ENCODE data around the gene TCL1A.

Gene TCL1A

GRCh38 chr14:95739356-95739755 is 25.4 kb upstream of the TCL1A start:
- TF ChIP-seq REST (IDR thresholded peaks at IDR 0.05; ENCODE audit: insufficient read depth in 1 of 2, low read depth in 2 of 2, low read length in 2 of 2) = no peak
- no peak for TF ChIP-seq FOXP2 (optimal IDR thresholded peaks at IDR 0.05; ENCODE audit: borderline replicate concordance, extremely low read depth, extremely low read length, insufficient read depth)
- TF ChIP-seq TAF1 (IDR thresholded peaks at IDR 0.05; ENCODE audit: borderline replicate concordance, insufficient read depth, low read length) = no peak
- TF ChIP-seq POLR2AphosphoS5 (IDR thresholded peaks at IDR 0.05; ENCODE audit: low read depth, low read length) = no peak
- no peak for TF ChIP-seq SIN3A (IDR thresholded peaks at IDR 0.05; ENCODE audit: borderline replicate concordance, insufficient read depth, low read length)

GRCh38 chr14:95733212-95733611 is 19.3 kb upstream of the TCL1A start:
- TF ChIP-seq FOXP2 (optimal IDR thresholded peaks at IDR 0.05; ENCODE audit: borderline replicate concordance, extremely low read depth, extremely low read length, insufficient read depth) (no peak), SIN3A (IDR thresholded peaks at IDR 0.05; ENCODE audit: borderline replicate concordance, insufficient read depth, low read length) (no peak), TAF1 (IDR thresholded peaks at IDR 0.05; ENCODE audit: borderline replicate concordance, insufficient read depth, low read length) (no peak), POLR2AphosphoS5 (IDR thresholded peaks at IDR 0.05; ENCODE audit: low read depth, low read length) (no peak), REST (IDR thresholded peaks at IDR 0.05; ENCODE audit: insufficient read depth in 1 of 2, low read depth in 2 of 2, low read length in 2 of 2) (no peak)

GRCh38 chr14:95730126-95730525 is 16.2 kb upstream of the TCL1A start:
- no peak for TF ChIP-seq TAF1 (IDR thresholded peaks at IDR 0.05; ENCODE audit: borderline replicate concordance, insufficient read depth, low read length)
- no peak for TF ChIP-seq POLR2AphosphoS5 (IDR thresholded peaks at IDR 0.05; ENCODE audit: low read depth, low read length)
- no peak for TF ChIP-seq REST (IDR thresholded peaks at IDR 0.05; ENCODE audit: insufficient read depth in 1 of 2, low read depth in 2 of 2, low read length in 2 of 2)
- no peak for TF ChIP-seq FOXP2 (optimal IDR thresholded peaks at IDR 0.05; ENCODE audit: borderline replicate concordance, extremely low read depth, extremely low read length, insufficient read depth)
- no peak for TF ChIP-seq SIN3A (IDR thresholded peaks at IDR 0.05; ENCODE audit: borderline replicate concordance, insufficient read depth, low read length)

GRCh38 chr14:95727056-95727700 is 13.3 kb upstream of the TCL1A start:
- TF ChIP-seq SIN3A (IDR thresholded peaks at IDR 0.05; ENCODE audit: borderline replicate concordance, insufficient read depth, low read length) = no peak
- TF ChIP-seq FOXP2 (optimal IDR thresholded peaks at IDR 0.05; ENCODE audit: borderline replicate concordance, extremely low read depth, extremely low read length, insufficient read depth) = no peak
- TF ChIP-seq TAF1 (IDR thresholded peaks at IDR 0.05; ENCODE audit: borderline replicate concordance, insufficient read depth, low read length) = no peak
- no peak for TF ChIP-seq POLR2AphosphoS5 (IDR thresholded peaks at IDR 0.05; ENCODE audit: low read depth, low read length)
- no peak for TF ChIP-seq REST (IDR thresholded peaks at IDR 0.05; ENCODE audit: insufficient read depth in 1 of 2, low read depth in 2 of 2, low read length in 2 of 2)

All from PFSK-1 (cell line).